Measurements from ENCODE around the gene APOBEC3A. TPM values are rescaled to one million over a fixed set of nuclear protein-coding genes. Genes with fewer than 3 reads are reported as not detected.
"Not testable (repeated sequence)": the region's sequence is repeated elsewhere in the genome, so short reads cannot be mapped to it uniquely, and the experiment has no call there.

Gene APOBEC3A
- total RNA-seq, 2 donors from 2014 or later, result not detected

DNA sequence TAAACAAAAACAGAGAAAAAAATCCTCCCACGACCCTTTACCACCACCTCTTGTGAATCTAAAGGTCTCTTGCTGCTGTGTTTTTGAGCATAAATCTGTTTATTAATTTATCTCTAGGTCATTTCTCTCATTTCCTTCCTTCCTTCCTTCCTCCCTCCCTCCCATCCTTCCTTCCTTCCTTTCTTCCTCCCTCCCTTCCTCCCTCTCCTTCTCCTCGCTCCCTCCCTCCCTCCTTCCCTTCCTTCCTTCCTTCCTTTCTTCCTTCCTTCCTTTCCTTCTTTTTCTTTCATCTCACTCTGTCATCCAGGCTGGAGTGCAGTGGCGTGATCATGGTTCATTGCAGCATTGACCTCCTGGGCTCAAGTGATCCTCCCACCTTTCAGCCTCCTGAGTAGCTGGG is 13.5 kb upstream of the APOBEC3A start:
- no peak for TF ChIP-seq POLR2A (IDR thresholded peaks at IDR 0.05)
- TF ChIP-seq, protein P1, sequence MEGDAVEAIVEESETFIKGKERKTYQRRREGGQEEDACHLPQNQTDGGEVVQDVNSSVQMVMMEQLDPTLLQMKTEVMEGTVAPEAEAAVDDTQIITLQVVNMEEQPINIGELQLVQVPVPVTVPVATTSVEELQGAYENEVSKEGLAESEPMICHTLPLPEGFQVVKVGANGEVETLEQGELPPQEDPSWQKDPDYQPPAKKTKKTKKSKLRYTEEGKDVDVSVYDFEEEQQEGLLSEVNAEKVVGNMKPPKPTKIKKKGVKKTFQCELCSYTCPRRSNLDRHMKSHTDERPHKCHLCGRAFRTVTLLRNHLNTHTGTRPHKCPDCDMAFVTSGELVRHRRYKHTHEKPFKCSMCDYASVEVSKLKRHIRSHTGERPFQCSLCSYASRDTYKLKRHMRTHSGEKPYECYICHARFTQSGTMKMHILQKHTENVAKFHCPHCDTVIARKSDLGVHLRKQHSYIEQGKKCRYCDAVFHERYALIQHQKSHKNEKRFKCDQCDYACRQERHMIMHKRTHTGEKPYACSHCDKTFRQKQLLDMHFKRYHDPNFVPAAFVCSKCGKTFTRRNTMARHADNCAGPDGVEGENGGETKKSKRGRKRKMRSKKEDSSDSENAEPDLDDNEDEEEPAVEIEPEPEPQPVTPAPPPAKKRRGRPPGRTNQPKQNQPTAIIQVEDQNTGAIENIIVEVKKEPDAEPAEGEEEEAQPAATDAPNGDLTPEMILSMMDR (IDR thresholded peaks at IDR 0.05), result no peak
- Histone ChIP-seq H3K36me3 (replicated peaks in 1 of 2; ENCODE audit: insufficient read depth in 1 of 2, low read depth in 2 of 2) (no peaks in the 10 kb centered on the region), H3K9me3 (no peaks in the 10 kb centered on the region), H3K4me3 (no peak overlapping the region), H3K27ac (no peak overlapping the region), H3K27me3 (no peaks in the 10 kb centered on the region), H3K4me1 (no peaks in the 10 kb centered on the region)
- 59 to 74% methylated on average over 3 of the region's 3 CpGs for WGBS, 2 donors
- no peak for DNase-seq
- ATAC-seq, result no peak
- intact Hi-C loops (cut with DNase I), result no loop called here

DNA sequence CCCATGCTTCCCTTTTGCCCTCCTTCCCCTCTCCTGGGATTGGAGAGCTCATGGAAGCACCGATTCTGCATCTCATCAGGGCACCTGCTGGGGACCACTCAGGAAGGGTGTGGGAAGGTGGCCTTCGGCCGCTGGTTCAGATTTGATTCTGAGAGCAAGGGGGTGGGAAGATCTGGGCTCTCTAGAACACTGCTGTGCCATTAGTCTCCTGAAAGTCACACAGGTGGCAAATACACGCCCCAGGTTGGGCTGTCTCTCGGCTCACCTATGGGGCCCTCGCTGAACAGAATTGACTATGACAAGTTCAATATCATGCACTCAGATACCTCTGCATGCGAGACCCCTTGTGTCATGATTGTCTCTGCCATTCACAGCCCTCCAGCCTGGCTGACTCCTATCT is 12.8 kb upstream of the APOBEC3A start:
- no peak for ATAC-seq
- intact Hi-C loops (cut with DNase I), result no loop called here

DNA sequence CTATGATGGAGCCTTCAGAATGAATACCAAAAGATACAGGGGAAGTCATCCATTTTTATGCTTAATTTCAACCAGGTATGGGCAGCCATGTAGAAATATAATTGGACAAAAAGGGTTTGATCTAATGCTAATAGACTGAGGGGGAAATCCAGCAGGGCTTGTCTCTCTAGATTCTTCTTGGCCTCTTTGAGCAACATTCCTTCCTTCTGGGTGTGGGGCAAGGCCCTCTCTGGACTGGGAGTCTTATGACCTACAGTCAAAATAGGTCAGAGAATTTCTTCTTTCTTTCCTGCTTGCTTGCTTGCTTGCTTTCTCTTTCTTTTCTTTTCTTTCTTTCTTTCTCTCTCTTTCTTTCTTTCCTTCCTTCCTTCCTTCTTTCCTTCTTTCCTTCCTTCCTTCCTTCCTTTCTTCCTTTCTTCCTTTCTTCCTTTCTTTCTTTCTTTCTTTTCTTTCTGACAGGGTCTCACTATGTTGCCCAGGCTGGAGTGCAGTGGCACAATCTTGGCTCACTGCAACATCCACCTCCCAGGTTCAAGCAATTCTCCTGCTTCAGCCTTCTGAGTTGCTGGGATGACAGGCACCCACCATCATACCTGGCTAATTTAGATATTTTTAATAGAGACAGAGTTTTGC is 11.6 kb upstream of the APOBEC3A start:
- H3K36me3 ChIP-seq (replicated peaks in 1 of 2; ENCODE audit: insufficient read depth in 1 of 2, low read depth in 2 of 2); H3K9me3 ChIP-seq; ATAC-seq; DNase-seq; H3K4me1 ChIP-seq; intact Hi-C loops (cut with DNase I); H3K27me3 ChIP-seq; H3K4me3 ChIP-seq; H3K27ac ChIP-seq: not testable (repeated sequence)

More for the DNA sequence above, 12.8 kb upstream of the APOBEC3A start:
- Histone ChIP-seq H3K36me3 (replicated peaks in 1 of 2; ENCODE audit: insufficient read depth in 1 of 2, low read depth in 2 of 2) (no peaks in the 10 kb centered on the region), H3K9me3 (no peaks in the 10 kb centered on the region), H3K27me3 (no peaks in the 10 kb centered on the region), H3K4me1 (no peaks in the 10 kb centered on the region), H3K27ac (no peak overlapping the region), H3K4me3 (no peak overlapping the region)
- 84 to 85% methylated on average over 3 to 7 of the region's 7 CpGs for WGBS, 2 donors
- TF ChIP-seq, protein P1 (IDR thresholded peaks at IDR 0.05), result no peak
- no peak for TF ChIP-seq POLR2A (IDR thresholded peaks at IDR 0.05)
- peak in 1 of 4 donors; percentile 3 for DNase-seq

DNA sequence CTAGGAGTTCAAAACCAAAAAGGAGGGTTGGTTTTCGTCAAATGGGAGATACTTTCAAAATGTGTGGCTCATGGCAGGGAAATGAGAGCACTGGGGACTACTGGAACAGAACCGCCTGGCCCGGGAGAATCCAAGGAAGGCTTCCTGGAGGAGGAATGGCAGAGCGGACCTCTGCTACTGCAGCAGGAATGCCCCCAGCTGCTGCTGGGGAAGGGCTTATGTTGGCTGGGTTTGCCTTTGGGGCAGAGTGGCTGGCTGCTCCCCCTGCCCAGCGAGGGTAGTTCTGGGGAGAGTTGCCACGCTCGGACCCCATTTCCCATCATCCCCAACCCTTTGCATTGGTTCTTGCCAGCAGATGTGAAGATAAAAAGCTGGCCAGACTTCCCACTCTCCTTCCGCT is 10.6 kb upstream of the APOBEC3A start:
- TF ChIP-seq POLR2A (IDR thresholded peaks at IDR 0.05), result no peak
- TF ChIP-seq, protein P1 (IDR thresholded peaks at IDR 0.05), result no peak
- Histone ChIP-seq H3K27me3 (no peaks in the 10 kb centered on the region), H3K27ac (no peak overlapping the region), H3K4me1 (peaks cover 8% of the 10 kb centered on the region), H3K36me3 (replicated peaks in 1 of 2; ENCODE audit: insufficient read depth in 1 of 2, low read depth in 2 of 2) (no peaks in the 10 kb centered on the region), H3K4me3 (no peak overlapping the region), H3K9me3 (no peaks in the 10 kb centered on the region)
- no peak for DNase-seq
- ATAC-seq, result no peak
- intact Hi-C loops (cut with DNase I), result no loop called here
- 86 to 95% methylated on average over 7 to 8 of the region's 8 CpGs for WGBS, 2 donors

DNA sequence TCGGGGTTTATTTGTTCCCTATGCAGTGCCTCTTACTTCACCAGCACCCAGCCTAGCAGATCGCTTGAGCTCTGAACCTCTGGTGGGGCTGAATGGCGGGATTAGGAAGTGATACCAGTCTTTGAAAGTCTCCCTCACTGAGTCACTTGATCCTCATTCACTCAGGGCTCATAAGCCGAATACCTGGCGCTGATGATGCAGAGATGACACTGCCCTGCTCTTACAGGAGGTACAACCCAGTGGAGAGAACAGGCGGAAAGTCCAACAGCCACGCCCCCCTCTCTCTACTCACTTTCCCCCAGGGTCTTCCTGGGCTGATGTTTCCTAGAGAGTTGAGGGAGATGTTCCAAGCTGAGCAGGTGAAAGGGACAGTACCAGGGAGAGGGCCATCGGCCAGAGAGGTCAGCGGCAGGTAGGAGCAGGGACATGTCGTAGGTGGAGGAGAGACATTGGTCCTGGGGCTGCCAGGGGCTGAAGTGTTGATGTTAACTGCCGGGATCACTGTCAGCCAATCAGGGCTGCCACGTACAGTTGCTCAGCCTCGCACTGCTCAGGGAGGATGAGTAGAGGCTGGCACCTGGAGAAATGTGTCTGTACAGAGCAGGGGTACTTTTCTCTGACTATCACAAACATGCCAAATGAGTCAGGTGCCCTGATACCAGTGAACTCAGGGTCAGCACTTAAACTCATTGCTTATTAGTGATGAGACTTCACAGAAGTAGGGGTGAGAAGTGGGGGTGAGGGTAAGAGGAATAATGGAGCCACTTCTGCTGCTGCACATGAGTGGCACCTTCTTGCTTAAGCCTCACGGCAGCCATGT is 9.9 kb upstream of the APOBEC3A start:
- DNase-seq (peak in 2 of 4 donors; percentile 3 to 31), ATAC-seq (no peak)
- TF ChIP-seq POLR2A (IDR thresholded peaks at IDR 0.05), result no peak
- no peaks in the 10 kb centered on the region for H3K27me3 ChIP-seq
- no peak overlapping the region for H3K27ac ChIP-seq
- no peaks in the 10 kb centered on the region for H3K9me3 ChIP-seq
- intact Hi-C loops (cut with DNase I), result no loop called here
- no peak overlapping the region for H3K4me3 ChIP-seq
- 70 to 76% methylated on average over 14 of the region's 14 CpGs for WGBS, 2 donors
- peaks cover 11% of the 10 kb centered on the region for H3K4me1 ChIP-seq
- no peaks in the 10 kb centered on the region for H3K36me3 ChIP-seq (replicated peaks in 1 of 2; ENCODE audit: insufficient read depth in 1 of 2, low read depth in 2 of 2)
